HepG2 (cell line): ENCODE results near the gene PRKACB. TPM values are rescaled to one million over a fixed set of nuclear protein-coding genes. Genes with fewer than 3 reads are reported as not detected.

Source experiments
- ATAC-seq: fragments of 200-7000 bp; cut with Tn5 transposase; 3 replicates; pipeline ENCODE4 v1.9.1; 2020; ENCODE audit warnings: mild to moderate bottlenecking, moderate library complexity
- BruUV-seq: library from RNA; stranded (reverse); fragments of 400-500 nt; replicated peaks from 2 replicates; lab custom pipeline; 2021; lab: Mats Ljungman, UMichigan
- CTCF ChIA-PET: fragments of 300-600 bp; formaldehyde crosslinking; extraction: SDS; loops from one replicate; lab custom pipeline; 2021; ENCODE audit warnings: low total read pairs, inconsistent platforms, low intra/inter-chr PET ratio; lab: Yijun Ruan, JAX
- POLR2A ChIA-PET: fragments of 350-600 bp; sonication (Branson Sonifier 250); formaldehyde crosslinking; loops from one replicate; lab custom pipeline; 2020; ENCODE audit warnings: antibody characterized with exemption, inconsistent platforms; lab: Yijun Ruan, JAX
- DNase-seq: peaks from one replicate; pipeline ENCODE4 v3.0.0-alpha.2; 2015; ENCODE audit warnings: low spot score
- FAIRE-seq: peaks from 3 replicates; lab custom pipeline; 2011; peaks lifted over from hg19 to GRCh38; lab: Jason Lieb, UNC
- H2AFZ ChIP-seq: one replicate; pipeline ENCODE4 v1.6.1; 2011; ENCODE audit warnings: low read length, inconsistent platforms
- H3K27ac ChIP-seq: fragments of 300-600 bp; 3 replicates; pipeline ENCODE4 v1.8.0; 2011; ENCODE audit warnings: mixed run types, mild to moderate bottlenecking, mixed read lengths, low read length, inconsistent platforms; ENCODE audit not compliant: insufficient read depth; ENCODE audit errors: extremely low read length
- H3K27me3 ChIP-seq, 2 experiments: fragments of 200-600 bp in 1 of 2; 2 replicates in 1 of 2; 3 replicates in 1 of 2; pipeline versions ENCODE4 v1.6.0 to v1.8.0; 2011; ENCODE audit warnings: low read length in 2 of 2, mild to moderate bottlenecking in 2 of 2, moderate library complexity in 2 of 2, inconsistent platforms in 1 of 2; ENCODE audit not compliant: insufficient read depth in 2 of 2, control insufficient read depth in 1 of 2
- H3K36me3 ChIP-seq, 2 experiments: fragments of 200-600 bp in 1 of 2; replicated peaks in 1 of 2; 2 replicates in 1 of 2; 3 replicates in 1 of 2; pipeline versions ENCODE4 v1.5.1 to v1.8.0; 2011; ENCODE audit warnings: low read length in 2 of 2, inconsistent platforms in 1 of 2; ENCODE audit not compliant: insufficient read depth in 2 of 2, control insufficient read depth in 1 of 2
- H3K4me1 ChIP-seq: 2 replicates; pipeline ENCODE4 v1.5.1; 2012; ENCODE audit warnings: low read length, inconsistent platforms; ENCODE audit not compliant: insufficient read depth
- H3K4me2 ChIP-seq: 2 replicates; pipeline ENCODE4 v1.6.0; 2011; ENCODE audit warnings: low read depth, low read length, inconsistent platforms
- H3K4me3 ChIP-seq, 3 experiments: fragments of 200-600 bp in 1 of 3; sonication (generic), shearing (Covaris generic) in 1 of 3; replicated peaks in 1 of 3; 2 replicates each; pipeline ENCODE4 v1.5.1; 2011 to 2016; ENCODE audit warnings: low read length in 3 of 3, inconsistent platforms in 2 of 3, low read depth in 2 of 3, mild to moderate bottlenecking in 2 of 3, control low read depth in 1 of 3, mixed read lengths in 1 of 3; ENCODE audit not compliant: insufficient read depth in 1 of 3
- H3K79me2 ChIP-seq: one replicate; pipeline ENCODE4 v1.6.1; 2011; ENCODE audit warnings: low read length, inconsistent platforms; ENCODE audit not compliant: insufficient read depth
- H3K9ac ChIP-seq: 2 replicates; pipeline ENCODE4 v1.6.0; 2011; ENCODE audit warnings: mild to moderate bottlenecking, low read depth, low read length, inconsistent platforms; ENCODE audit not compliant: insufficient read depth
- H3K9me3 ChIP-seq: 2 replicates; pipeline ENCODE4 v1.5.1; 2012; ENCODE audit warnings: mild to moderate bottlenecking, low read length
- H4K20me1 ChIP-seq: 2 replicates; pipeline ENCODE4 v1.6.0; 2011; ENCODE audit warnings: inconsistent platforms, mild to moderate bottlenecking, low read length, moderate library complexity; ENCODE audit not compliant: insufficient read depth
- BCLAF1 ChIP-seq: fragments of 450-650 bp; IDR thresholded peaks from 2 replicates; pipeline ENCODE4 v1.6.1; 2017; ENCODE audit warnings: mild to moderate bottlenecking
- CBX2 ChIP-seq, 2 experiments: fragments of 200-600 bp in 1 of 2; sonication (generic); formaldehyde crosslinking in 1 of 2; IDR thresholded peaks; 2 replicates each; pipeline versions ENCODE4 v1.7.0 to v1.8.1; 2018 to 2022; ENCODE audit warnings: low read depth in 2 of 2, low read length in 1 of 2, mild to moderate bottlenecking in 1 of 2, missing genetic modification reagents in 1 of 2
- CCAR2 ChIP-seq: fragments of 200-400 bp; formaldehyde crosslinking; optimal IDR thresholded peaks from 2 replicates; pipeline ENCODE3; 2018; ENCODE audit warnings: low read depth, mild to moderate bottlenecking, low read length, moderate library complexity
- FOXP4 ChIP-seq: sonication (generic); formaldehyde crosslinking; IDR thresholded peaks from 2 replicates; pipeline ENCODE4 v1.4.0; 2020; ENCODE audit warnings: missing genetic modification reagents
- NCOA5 ChIP-seq: sonication (generic); formaldehyde crosslinking; IDR thresholded peaks from 2 replicates; pipeline ENCODE4 v1.4.0; 2020; ENCODE audit warnings: missing genetic modification reagents
- ZFP90 ChIP-seq: sonication (generic); formaldehyde crosslinking; IDR thresholded peaks from 2 replicates; pipeline ENCODE4 v1.8.0; 2022; ENCODE audit warnings: missing genetic modification reagents, mild to moderate bottlenecking, inconsistent platforms, borderline replicate concordance
- ZKSCAN8 ChIP-seq: IDR thresholded peaks from 2 replicates; pipeline ENCODE4 v1.6.1; 2016; ENCODE audit warnings: borderline replicate concordance, missing genetic modification reagents, missing compliant biosample characterization
- ZSCAN21 ChIP-seq: sonication (generic); formaldehyde crosslinking; IDR thresholded peaks from 2 replicates; pipeline ENCODE4 v1.8.0; 2022; ENCODE audit warnings: mild to moderate bottlenecking, missing genetic modification reagents, moderate library complexity, borderline replicate concordance
- ZSCAN25 ChIP-seq: sonication (generic); formaldehyde crosslinking; IDR thresholded peaks from 2 replicates; pipeline ENCODE4 v1.8.0; 2022; ENCODE audit warnings: mild to moderate bottlenecking, missing genetic modification reagents
- in situ Hi-C: cut with HindIII; loops from 2 replicates; pipeline ENCODE4 v1.10.0; 2017; ENCODE audit warnings: low pct_unique_long_range_greater_than_20kb; ENCODE audit not compliant: extremely low pct_ligation_motif_present
- intact Hi-C: fragments of 100-400 bp; cut with micrococcal nuclease; formaldehyde crosslinking; loops from one replicate; pipeline ENCODE4 v1.10.0; 2022; ENCODE audit not compliant: unreplicated experiment
- polyA plus RNA-seq, 8 experiments: library from polyadenylated mRNA; depleted of rRNA in 3 of 8; stranded (reverse) in 7 of 8; unstranded in 1 of 8; fragments of >200 nt; fragmentation: Illumina TruSeq in 4 of 8; extraction: Trizol in 4 of 8; gene quantifications; 2 replicates each; pipeline versions ENCODE4 v1.2.1 to v1.2.3, GENCODE V29; 2011 to 2016; ENCODE audit warnings: low read depth in 4 of 8, missing spikeins in 1 of 8, mixed read lengths in 1 of 8; ENCODE audit not compliant: insufficient read depth in 1 of 8
- total RNA-seq, 5 experiments: library from RNA; depleted of rRNA; stranded (reverse); fragments of >200 nt; fragmentation: Illumina TruSeq; extraction: Trizol; gene quantifications; 2 replicates each; pipeline ENCODE4 v1.2.3, GENCODE V29; 2016; ENCODE audit warnings: low read depth in 1 of 5
- TF ChIP-seq, protein P1 (sequence below): sonication (generic); formaldehyde crosslinking; IDR thresholded peaks from 2 replicates; pipeline ENCODE4 v1.4.0; 2020; ENCODE audit warnings: mild to moderate bottlenecking, missing genetic modification reagents
- TF ChIP-seq, protein P2 (sequence below): IDR thresholded peaks from 2 replicates; pipeline ENCODE4 v1.6.1; 2016; ENCODE audit warnings: missing genetic modification reagents, missing compliant biosample characterization

The PRKACB gene
- total and polyA plus RNA-seq, 2 of the 13 experiments (the other 11 are each of a cell fraction or from before 2014, with no cell fraction given): 3.5 to 5.8 TPM

GRCh38 chr1:84255582-84255981 is 111.5 kb downstream of the PRKACB start:
- Histone ChIP-seq H4K20me1 (no peaks in the 10 kb centered on the region), H2AFZ (no peak overlapping the region), H3K9ac (no peak overlapping the region), H3K79me2 (no peaks in the 10 kb centered on the region), H3K4me3 (no peak overlapping the region), H3K4me1 (peaks cover 14% of the 10 kb centered on the region), H3K27ac (no peak overlapping the region), H3K9me3 (no peaks in the 10 kb centered on the region; the same call in 1 of the 2 replicates), H3K27me3 (no peaks in the 10 kb centered on the region; a peak in 1 of 5 replicates), H3K36me3 (no peaks in the 10 kb centered on the region), H3K4me2 (no peak overlapping the region)
- intact Hi-C loops (no loop called here), in situ Hi-C loops (no loop called here)
- ATAC-seq (no peak), DNase-seq (no peak), FAIRE-seq (no peak)
- ChIA-PET POLR2A (no interaction called here), CTCF (no interaction called here)
- TF ChIP-seq CBX2 (IDR thresholded peaks at IDR 0.05; ENCODE audit: low read depth, low read length) (no peak), CBX2 (CRISPR knock-in tag; IDR thresholded peaks at IDR 0.05; ENCODE audit: low read depth) (no peak), ZSCAN25 (no peak), FOXP4 (CRISPR knock-in tag) (no peak), ZSCAN21 (CRISPR knock-in tag) (no peak), ZFP90 (CRISPR knock-in tag) (no peak), BCLAF1 (no peak), CCAR2 (no peak), ZKSCAN8 (CRISPR knock-in tag) (no peak), NCOA5 (CRISPR knock-in tag) (no peak)
- TF ChIP-seq, protein P1, sequence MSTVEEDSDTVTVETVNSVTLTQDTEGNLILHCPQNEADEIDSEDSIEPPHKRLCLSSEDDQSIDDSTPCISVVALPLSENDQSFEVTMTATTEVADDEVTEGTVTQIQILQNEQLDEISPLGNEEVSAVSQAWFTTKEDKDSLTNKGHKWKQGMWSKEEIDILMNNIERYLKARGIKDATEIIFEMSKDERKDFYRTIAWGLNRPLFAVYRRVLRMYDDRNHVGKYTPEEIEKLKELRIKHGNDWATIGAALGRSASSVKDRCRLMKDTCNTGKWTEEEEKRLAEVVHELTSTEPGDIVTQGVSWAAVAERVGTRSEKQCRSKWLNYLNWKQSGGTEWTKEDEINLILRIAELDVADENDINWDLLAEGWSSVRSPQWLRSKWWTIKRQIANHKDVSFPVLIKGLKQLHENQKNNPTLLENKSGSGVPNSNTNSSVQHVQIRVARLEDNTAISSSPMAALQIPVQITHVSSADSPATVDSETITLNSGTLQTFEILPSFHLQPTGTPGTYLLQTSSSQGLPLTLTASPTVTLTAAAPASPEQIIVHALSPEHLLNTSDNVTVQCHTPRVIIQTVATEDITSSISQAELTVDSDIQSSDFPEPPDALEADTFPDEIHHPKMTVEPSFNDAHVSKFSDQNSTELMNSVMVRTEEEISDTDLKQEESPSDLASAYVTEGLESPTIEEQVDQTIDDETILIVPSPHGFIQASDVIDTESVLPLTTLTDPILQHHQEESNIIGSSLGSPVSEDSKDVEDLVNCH (CRISPR knock-in tag): no peak
- TF ChIP-seq, protein P2, sequence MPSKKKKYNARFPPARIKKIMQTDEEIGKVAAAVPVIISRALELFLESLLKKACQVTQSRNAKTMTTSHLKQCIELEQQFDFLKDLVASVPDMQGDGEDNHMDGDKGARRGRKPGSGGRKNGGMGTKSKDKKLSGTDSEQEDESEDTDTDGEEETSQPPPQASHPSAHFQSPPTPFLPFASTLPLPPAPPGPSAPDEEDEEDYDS: no peak
- no TSS peak for BruUV-seq
